Neutrophil (primary cell): Measurements from ENCODE around the gene ADAMTS17.

Experiments used
- H3K27ac ChIP-seq: fragments of 200-600 bp; sonication (generic); 2 replicates; pipeline ENCODE4 v1.5.1; 2016; ENCODE audit warnings: mild to moderate bottlenecking, moderate library complexity
- H3K27me3 ChIP-seq: fragments of 200-600 bp; sonication (generic); 2 replicates; pipeline ENCODE4 v1.6.0; 2016; ENCODE audit warnings: mild to moderate bottlenecking
- H3K36me3 ChIP-seq: fragments of 200-600 bp; sonication (generic); 2 replicates; pipeline ENCODE4 v1.5.1; 2017
- H3K4me1 ChIP-seq, 2 experiments: fragments of 200-600 bp in 1 of 2; sonication (generic) in 1 of 2; 1 replicate in 1 of 2; 2 replicates in 1 of 2; pipeline versions ENCODE4 v1.5.1 to v1.6.1; 2013 to 2016; ENCODE audit warnings: low read depth in 1 of 2, low read length in 1 of 2, mild to moderate bottlenecking in 1 of 2, moderate library complexity in 1 of 2; ENCODE audit not compliant: control insufficient read depth in 1 of 2, insufficient read depth in 1 of 2
- H3K4me3 ChIP-seq, 2 experiments: fragments of 200-600 bp in 1 of 2; sonication (generic) in 1 of 2; 1 replicate in 1 of 2; 2 replicates in 1 of 2; pipeline ENCODE4 v1.5.1; 2013 to 2016; ENCODE audit warnings: low read depth in 1 of 2, low read length in 1 of 2, mild to moderate bottlenecking in 1 of 2, moderate library complexity in 1 of 2
- H3K9me3 ChIP-seq: fragments of 200-600 bp; sonication (generic); 2 replicates; pipeline ENCODE4 v1.5.1; 2016
- CTCF ChIP-seq: fragments of 200-600 bp; sonication (generic); IDR thresholded peaks from 2 replicates; pipeline ENCODE4 v1.5.1; 2016; ENCODE audit warnings: antibody characterized with exemption

ADAMTS17 gene

GRCh38 chr15:100236981-100237720 lies 104.6 kb downstream of the ADAMTS17 start:
- H3K27ac ChIP-seq, result no peak overlapping the region
- H3K36me3 ChIP-seq, result no peaks in the 10 kb centered on the region
- H3K9me3 ChIP-seq, result no peaks in the 10 kb centered on the region
- H3K4me1 ChIP-seq, result no peaks in the 10 kb centered on the region
- no peaks in the 10 kb centered on the region for H3K27me3 ChIP-seq
- no peak for TF ChIP-seq CTCF
- no peak overlapping the region for H3K4me3 ChIP-seq

DNA sequence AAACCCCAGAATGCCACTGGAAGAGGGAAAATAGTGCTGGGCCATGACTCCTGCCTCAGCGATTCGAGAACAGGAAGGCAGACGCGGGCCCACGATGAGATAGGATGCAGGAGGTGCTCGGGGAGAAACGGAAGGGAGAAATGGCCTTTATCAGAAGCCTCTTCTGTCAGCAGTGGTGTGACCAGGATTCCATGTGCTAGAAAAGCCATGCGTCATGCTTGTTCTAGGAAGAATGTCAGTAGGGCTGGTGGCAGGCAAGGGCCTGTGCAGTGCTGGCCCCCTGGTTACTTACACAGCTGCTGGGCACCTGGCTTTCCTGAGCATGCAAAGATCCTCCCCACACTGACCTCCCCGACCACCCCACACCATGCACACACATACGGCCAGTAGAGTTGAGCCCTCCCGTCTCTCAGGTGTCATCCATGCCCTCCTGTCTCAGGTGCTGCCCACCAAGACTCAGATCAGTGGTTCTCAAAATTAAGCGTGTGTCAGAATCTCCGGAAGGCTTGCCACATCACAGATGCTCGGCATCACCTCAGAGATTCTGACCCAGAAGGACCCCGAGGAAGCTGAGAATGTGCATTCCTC lies 106.7 kb downstream of the ADAMTS17 start:
- H3K4me1 ChIP-seq, result no peaks in the 10 kb centered on the region
- no peaks in the 10 kb centered on the region for H3K27me3 ChIP-seq
- no peak overlapping the region for H3K4me3 ChIP-seq
- no peak overlapping the region for H3K27ac ChIP-seq
- no peaks in the 10 kb centered on the region for H3K36me3 ChIP-seq
- TF ChIP-seq CTCF, result no peak
- H3K9me3 ChIP-seq, result no peaks in the 10 kb centered on the region

GRCh38 chr15:100234158-100235029 lies 107.4 kb downstream of the ADAMTS17 start:
- Histone ChIP-seq H3K27ac (no peak overlapping the region), H3K36me3 (no peaks in the 10 kb centered on the region), H3K27me3 (no peaks in the 10 kb centered on the region), H3K4me1 (no peaks in the 10 kb centered on the region), H3K4me3 (no peak overlapping the region), H3K9me3 (no peaks in the 10 kb centered on the region)
- TF ChIP-seq CTCF, result no peak

DNA sequence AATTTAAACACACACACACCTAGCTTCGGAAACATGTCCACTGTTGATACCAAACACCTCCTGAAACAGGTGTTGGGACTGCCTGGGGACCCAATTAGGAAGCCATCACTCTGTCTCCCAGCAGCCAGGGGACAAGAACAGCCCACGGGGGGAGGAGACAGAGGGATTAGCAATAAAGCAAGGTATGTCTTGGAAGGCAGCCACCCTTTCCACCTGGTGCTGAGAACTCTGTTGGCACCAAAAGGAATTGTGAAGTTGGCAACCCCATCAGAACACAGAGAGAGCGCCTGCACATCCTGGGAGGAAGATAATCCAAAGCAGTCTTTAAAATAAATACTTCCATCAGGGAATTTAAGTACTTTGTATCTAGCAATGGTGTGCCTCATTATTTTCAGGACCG lies 111.0 kb downstream of the ADAMTS17 start:
- Histone ChIP-seq H3K27ac (no peak overlapping the region), H3K4me3 (no peak overlapping the region), H3K9me3 (no peaks in the 10 kb centered on the region), H3K4me1 (no peaks in the 10 kb centered on the region), H3K27me3 (no peaks in the 10 kb centered on the region), H3K36me3 (no peaks in the 10 kb centered on the region)
- TF ChIP-seq CTCF, result no peak

GRCh38 chr15:100229181-100230163 lies 112.3 kb downstream of the ADAMTS17 start:
- no peak for TF ChIP-seq CTCF
- H3K4me1 ChIP-seq, result no peaks in the 10 kb centered on the region
- no peak overlapping the region for H3K27ac ChIP-seq
- no peaks in the 10 kb centered on the region for H3K27me3 ChIP-seq
- no peaks in the 10 kb centered on the region for H3K36me3 ChIP-seq
- no peaks in the 10 kb centered on the region for H3K9me3 ChIP-seq
- H3K4me3 ChIP-seq, result no peak overlapping the region
